C4-2B (cell line): ENCODE results near the gene SPTB.

Experiments
- CTCF ChIP-seq: fragments of 450-650 bp; conservative IDR thresholded peaks from 2 replicates; pipeline ENCODE4 v1.5.1; 2017; ENCODE audit warnings: mild to moderate bottlenecking
- ZFX ChIP-seq: fragments of 450-650 bp; IDR thresholded peaks from 2 replicates; pipeline ENCODE4 v1.6.1; 2017

GRCh38 chr14:64788706-64789105, 91.0 kb downstream of the SPTB start:
- no peak for TF ChIP-seq CTCF
- TF ChIP-seq ZFX, result no peak
